Upper lobe of right lung (tissue), 1 donor: ENCODE results near the gene CMC2. TPM values are rescaled to one million over a fixed set of nuclear protein-coding genes. Genes with fewer than 3 reads are reported as not detected.
A peak's percentile ranks its signal among the peaks of the same experiment; 100 is the strongest.

Experiments
- ATAC-seq: fragments of 200-7000 bp; cut with Tn5 transposase; one replicate; pipeline ENCODE4 v1.9.1; 2020; ENCODE audit warnings: mild to moderate bottlenecking, moderate library complexity
- DNase-seq: peaks from one replicate; pipeline ENCODE4 v3.0.0-alpha.2; 2020
- H3K27ac ChIP-seq: fragments of 200-600 bp; one replicate; pipeline ENCODE4 v1.8.0; 2022
- H3K27me3 ChIP-seq: fragments of 200-600 bp; one replicate; pipeline ENCODE4 v1.8.0; 2022; ENCODE audit warnings: mild to moderate bottlenecking
- H3K36me3 ChIP-seq: fragments of 200-600 bp; one replicate; pipeline ENCODE4 v1.8.0; 2022
- H3K4me1 ChIP-seq: fragments of 200-600 bp; one replicate; pipeline ENCODE4 v1.8.0; 2022
- H3K4me3 ChIP-seq: fragments of 200-600 bp; one replicate; pipeline ENCODE4 v1.8.0; 2022; ENCODE audit warnings: mild to moderate bottlenecking
- H3K9me3 ChIP-seq: fragments of 200-600 bp; one replicate; pipeline ENCODE4 v1.8.0; 2022
- CTCF ChIP-seq: fragments of 200-600 bp; IDR thresholded peaks from one replicate; pipeline ENCODE4 v1.8.0; 2022; ENCODE audit warnings: antibody characterized with exemption
- intact Hi-C: fragments of 100-400 bp; cut with DNase I; formaldehyde crosslinking; loops from one replicate; pipeline ENCODE4 v1.11.0; 2022
- total RNA-seq: library from RNA; stranded (reverse); fragmentation: NEBNext Ultra II Directional; extraction: Animal tissue kit (Norgen Biotek cat#: 25700); gene quantifications from one replicate; pipeline ENCODE4 v1.2.1, GENCODE V29; 2021
- donor health status: DM: no; HTN: yes; CAD: no; lungs with severe emphysema.

CMC2 gene
- total RNA-seq, 1 donor from 2014 or later, result 43.3 TPM

- Histone ChIP-seq H3K9me3 (no peaks in the 10 kb centered on the region), H3K36me3 (no peaks in the 10 kb centered on the region), H3K4me1 (peaks cover 18% of the 10 kb centered on the region), H3K4me3 (no peak overlapping the region), H3K27ac (no peak overlapping the region), H3K27me3 (no peaks in the 10 kb centered on the region)
- ATAC-seq (no peak), DNase-seq (no peak)
- no peak for TF ChIP-seq CTCF
- intact Hi-C loops, result no loop called here
Observed at GRCh38 chr16:81000873-81001272, 5.8 kb downstream of the CMC2 start.

- peak; percentile 79 for ATAC-seq
- Histone ChIP-seq H3K4me3 (peak overlapping the region; percentile 28), H3K27ac (peak overlapping the region; percentile 24), H3K9me3 (no peaks in the 10 kb centered on the region), H3K27me3 (no peaks in the 10 kb centered on the region), H3K4me1 (no peaks in the 10 kb centered on the region), H3K36me3 (no peaks in the 10 kb centered on the region)
- intact Hi-C loops, result no loop called here
- no peak for DNase-seq
- TF ChIP-seq CTCF, result no peak
Observed at GRCh38 chr16:80997964-80998620, 8.6 kb downstream of the CMC2 start.

GRCh38 chr16:80997139-80997798 lies 9.4 kb downstream of the CMC2 start:
- intact Hi-C loops, result no loop called here
- DNase-seq (no peak), ATAC-seq (peak; percentile 41)
- Histone ChIP-seq H3K27me3 (no peaks in the 10 kb centered on the region), H3K4me3 (peak overlapping the region; percentile 28), H3K4me1 (no peaks in the 10 kb centered on the region), H3K27ac (peak overlapping the region; percentile 24), H3K36me3 (no peaks in the 10 kb centered on the region), H3K9me3 (no peaks in the 10 kb centered on the region)
- no peak for TF ChIP-seq CTCF

- Histone ChIP-seq H3K36me3 (no peaks in the 10 kb centered on the region), H3K27me3 (no peaks in the 10 kb centered on the region), H3K4me1 (no peaks in the 10 kb centered on the region), H3K4me3 (peak overlapping the region; percentile 28), H3K9me3 (no peaks in the 10 kb centered on the region), H3K27ac (peak overlapping the region; percentile 24)
- TF ChIP-seq CTCF, result no peak
- intact Hi-C loops, result no loop called here
- no peak for ATAC-seq
- no peak for DNase-seq
Observed at GRCh38 chr16:80996688-80997138, 10.0 kb downstream of the CMC2 start.

GRCh38 chr16:80994451-80994850 lies 12.2 kb downstream of the CMC2 start:
- TF ChIP-seq CTCF, result no peak
- Histone ChIP-seq H3K36me3 (no peaks in the 10 kb centered on the region), H3K4me3 (no peak overlapping the region), H3K27me3 (no peaks in the 10 kb centered on the region), H3K4me1 (no peaks in the 10 kb centered on the region), H3K27ac (no peak overlapping the region), H3K9me3 (no peaks in the 10 kb centered on the region)
- ATAC-seq (no peak), DNase-seq (no peak)
- intact Hi-C loops, result no loop called here
